ENCODE data around the gene CSNK2A1. TPM values are rescaled to one million over a fixed set of nuclear protein-coding genes. Genes with fewer than 3 reads are reported as not detected.

Gene CSNK2A1
- total and polyA plus RNA-seq, 2 donors (not counting 3 experiments of a cell fraction or from before 2014, with no cell fraction given), result 68.4 to 142 TPM

DNA sequence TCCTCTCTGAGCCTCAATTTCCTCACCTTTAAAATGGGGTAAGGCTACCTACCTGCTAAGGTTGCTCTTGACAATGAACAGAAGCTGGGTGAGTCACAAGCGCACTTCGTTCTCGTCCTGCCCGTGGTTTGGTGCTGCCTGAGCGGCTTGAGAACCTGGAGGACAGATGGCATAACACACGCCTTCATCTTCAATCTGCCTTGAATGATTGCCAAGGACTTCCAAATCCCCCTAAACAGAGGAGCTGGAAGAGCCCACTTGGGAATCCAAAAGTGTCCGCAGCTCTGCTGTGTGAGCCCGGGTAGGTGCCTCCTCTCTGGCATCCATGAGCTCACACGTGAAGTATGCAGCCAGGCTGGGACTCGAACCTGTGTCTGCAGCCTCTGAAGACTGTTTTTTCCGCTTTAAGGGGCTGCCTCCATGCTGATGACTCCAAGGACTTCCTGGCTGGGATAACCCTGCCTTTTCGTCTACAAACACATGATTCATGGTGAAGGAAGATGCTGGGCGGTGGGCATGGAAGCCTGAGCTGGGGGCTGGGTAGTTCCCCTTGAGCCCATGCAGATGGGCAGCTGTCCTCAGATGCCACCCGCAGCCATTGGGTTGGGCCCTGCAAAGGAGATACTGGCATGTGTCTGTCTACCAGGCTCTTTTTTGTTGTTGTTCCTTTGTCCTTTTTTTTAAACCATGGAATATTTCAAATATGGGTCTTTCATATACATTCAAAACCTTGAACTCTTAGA lies 25.3 kb upstream of the CSNK2A1 start:
- dilution Hi-C loops (cut with MboI; ENCODE audit: extremely low pct_ligation_motif_present, low sequenced_read_pairs), result no loop called here
- H3K4me3 ChIP-seq (replicated peaks in 1 of 3; ENCODE audit: insufficient read depth in 1 of 3, low read depth in 1 of 3, low read length in 3 of 3), result no peak overlapping the region
- H3K36me3 ChIP-seq (ENCODE audit: control insufficient read depth in 2 of 2, extremely low read depth in 1 of 2, insufficient read depth in 2 of 2, low read length in 2 of 2), result no peaks in the 10 kb centered on the region
- intact Hi-C loops (cut with micrococcal nuclease), result no loop called here
- H4K20me1 ChIP-seq (replicated peaks; ENCODE audit: control insufficient read depth, extremely low read depth, insufficient read depth, low read length), result no peaks in the 10 kb centered on the region
- ChIA-PET POLR2A (interaction anchor here (0.8 kb wide), 1 partner anchor 8 kb away, joined by 3 read pairs; no protein-coding TSS in a partner anchor), CTCF (interaction anchor here (1.2 to 1.4 kb wide), 3 partner anchors 9 to 99 kb away, joined by 5 to 8 read pairs (median 5); no protein-coding TSS in a partner anchor)
- no peaks in the 10 kb centered on the region for H3K9me1 ChIP-seq (replicated peaks; ENCODE audit: control insufficient read depth, extremely low read depth, insufficient read depth, low read length)
- H3K9me3 ChIP-seq (replicated peaks; ENCODE audit: control insufficient read depth, insufficient read depth, low read length), result no peaks in the 10 kb centered on the region
- no peak overlapping the region for H3K9ac ChIP-seq (replicated peaks; ENCODE audit: extremely low read depth, insufficient read depth, low read length)
- peaks cover 0 to 5% of the 10 kb centered on the region in 2 experiments for H3K27me3 ChIP-seq (ENCODE audit: control insufficient read depth in 2 of 2, insufficient read depth in 2 of 2, low read length in 2 of 2)
- no peak overlapping the region for H3K4me2 ChIP-seq (ENCODE audit: insufficient read depth, low read length)
- no TSS peak for BruUV-seq (replicated peaks)
- TF ChIP-seq MYC (IDR thresholded peaks at IDR 0.05; ENCODE audit: low read depth, low read length) (no peak), POLR2A (IDR thresholded peaks at IDR 0.05; ENCODE audit: low read depth, low read length) (no peak), JUN (IDR thresholded peaks at IDR 0.05; ENCODE audit: borderline replicate concordance, insufficient read depth, insufficient read length, low read depth) (no peak), GATA2 (IDR thresholded peaks at IDR 0.05; ENCODE audit: insufficient read depth, insufficient read length, low read depth, low read length) (no peak), FOS (IDR thresholded peaks at IDR 0.05; ENCODE audit: borderline replicate concordance, insufficient read depth, low read length) (no peak), EZH2 (IDR thresholded peaks at IDR 0.05; ENCODE audit: borderline replicate concordance, low read depth, low read length, severe bottlenecking) (no peak), POLR2AphosphoS5 (IDR thresholded peaks at IDR 0.05; ENCODE audit: insufficient read depth, low read depth, low read length) (no peak)
- TF ChIP-seq, protein P1, sequence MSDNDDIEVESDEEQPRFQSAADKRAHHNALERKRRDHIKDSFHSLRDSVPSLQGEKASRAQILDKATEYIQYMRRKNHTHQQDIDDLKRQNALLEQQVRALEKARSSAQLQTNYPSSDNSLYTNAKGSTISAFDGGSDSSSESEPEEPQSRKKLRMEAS (IDR thresholded peaks at IDR 0.05; ENCODE audit: insufficient read depth, insufficient read length), result no peak
- TF ChIP-seq, protein P2, sequence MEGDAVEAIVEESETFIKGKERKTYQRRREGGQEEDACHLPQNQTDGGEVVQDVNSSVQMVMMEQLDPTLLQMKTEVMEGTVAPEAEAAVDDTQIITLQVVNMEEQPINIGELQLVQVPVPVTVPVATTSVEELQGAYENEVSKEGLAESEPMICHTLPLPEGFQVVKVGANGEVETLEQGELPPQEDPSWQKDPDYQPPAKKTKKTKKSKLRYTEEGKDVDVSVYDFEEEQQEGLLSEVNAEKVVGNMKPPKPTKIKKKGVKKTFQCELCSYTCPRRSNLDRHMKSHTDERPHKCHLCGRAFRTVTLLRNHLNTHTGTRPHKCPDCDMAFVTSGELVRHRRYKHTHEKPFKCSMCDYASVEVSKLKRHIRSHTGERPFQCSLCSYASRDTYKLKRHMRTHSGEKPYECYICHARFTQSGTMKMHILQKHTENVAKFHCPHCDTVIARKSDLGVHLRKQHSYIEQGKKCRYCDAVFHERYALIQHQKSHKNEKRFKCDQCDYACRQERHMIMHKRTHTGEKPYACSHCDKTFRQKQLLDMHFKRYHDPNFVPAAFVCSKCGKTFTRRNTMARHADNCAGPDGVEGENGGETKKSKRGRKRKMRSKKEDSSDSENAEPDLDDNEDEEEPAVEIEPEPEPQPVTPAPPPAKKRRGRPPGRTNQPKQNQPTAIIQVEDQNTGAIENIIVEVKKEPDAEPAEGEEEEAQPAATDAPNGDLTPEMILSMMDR (IDR thresholded peaks at IDR 0.05; ENCODE audit: extremely low read depth in 1 of 2, insufficient read depth in 1 of 2, low read depth in 1 of 2, low read length in 2 of 2), result no peak
- H2AFZ ChIP-seq (ENCODE audit: low read depth, low read length), result no peak overlapping the region
- peaks cover 15% of the 10 kb centered on the region for H3K4me1 ChIP-seq (ENCODE audit: control insufficient read depth, extremely low read depth, insufficient read depth, low read length)
- H3K27ac ChIP-seq (ENCODE audit: insufficient read depth, low read depth, low read length), result no peak overlapping the region
- DNase-seq (ENCODE audit: low read depth, low spot score) (no peak), FAIRE-seq (no peak)
- H3K79me2 ChIP-seq (ENCODE audit: control insufficient read depth, insufficient read depth, low read length), result no peaks in the 10 kb centered on the region

All from endothelial cell of umbilical vein (primary cell).